Breast epithelium (tissue), 3 donors: ENCODE results near the gene VAT1L.

Experiments
- POLR2A ChIP-seq: fragments of 450-650 bp; IDR thresholded peaks from one replicate; pipeline ENCODE4 v1.6.1; 2016; ENCODE audit warnings: antibody characterized with exemption, mild to moderate bottlenecking, moderate library complexity
- TF ChIP-seq, protein P1 (sequence below), 3 donors: fragments of 450-650 bp; IDR thresholded peaks; one replicate each; pipeline ENCODE4 v1.5.1; 2016 to 2017; ENCODE audit warnings: antibody characterized with exemption in 3 of 3, mild to moderate bottlenecking in 3 of 3, moderate library complexity in 3 of 3

DNA sequence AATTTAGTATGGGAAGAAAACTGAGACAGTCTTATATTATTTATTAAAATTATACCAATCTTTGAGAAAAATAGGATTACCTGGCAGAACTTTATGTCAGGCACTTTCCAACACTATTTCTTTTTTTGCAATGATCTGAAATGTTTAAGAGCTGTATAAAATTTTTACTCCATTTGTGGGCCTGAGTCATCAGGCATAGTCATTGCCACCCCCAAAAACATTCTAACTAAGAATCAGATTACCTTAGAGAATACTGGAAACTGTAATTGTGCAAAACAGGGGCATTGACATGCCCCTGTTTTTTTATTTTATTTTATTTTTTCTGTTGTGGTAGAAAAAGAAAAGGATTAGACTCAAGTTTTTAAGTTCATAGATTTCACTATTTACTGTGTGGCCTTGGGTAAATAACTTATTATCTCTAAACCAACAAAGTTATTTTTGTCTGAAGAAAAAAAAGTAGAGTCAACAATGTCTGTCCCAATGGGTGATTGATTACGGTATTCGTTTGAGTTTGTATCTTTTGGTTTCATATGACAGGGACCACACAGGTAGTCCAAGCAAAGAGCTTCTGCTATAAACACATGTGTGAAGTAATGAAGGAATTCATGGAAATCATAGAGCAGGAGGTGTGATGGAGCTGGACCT is 24.6 kb downstream of the VAT1L start:
- TF ChIP-seq, protein P1, sequence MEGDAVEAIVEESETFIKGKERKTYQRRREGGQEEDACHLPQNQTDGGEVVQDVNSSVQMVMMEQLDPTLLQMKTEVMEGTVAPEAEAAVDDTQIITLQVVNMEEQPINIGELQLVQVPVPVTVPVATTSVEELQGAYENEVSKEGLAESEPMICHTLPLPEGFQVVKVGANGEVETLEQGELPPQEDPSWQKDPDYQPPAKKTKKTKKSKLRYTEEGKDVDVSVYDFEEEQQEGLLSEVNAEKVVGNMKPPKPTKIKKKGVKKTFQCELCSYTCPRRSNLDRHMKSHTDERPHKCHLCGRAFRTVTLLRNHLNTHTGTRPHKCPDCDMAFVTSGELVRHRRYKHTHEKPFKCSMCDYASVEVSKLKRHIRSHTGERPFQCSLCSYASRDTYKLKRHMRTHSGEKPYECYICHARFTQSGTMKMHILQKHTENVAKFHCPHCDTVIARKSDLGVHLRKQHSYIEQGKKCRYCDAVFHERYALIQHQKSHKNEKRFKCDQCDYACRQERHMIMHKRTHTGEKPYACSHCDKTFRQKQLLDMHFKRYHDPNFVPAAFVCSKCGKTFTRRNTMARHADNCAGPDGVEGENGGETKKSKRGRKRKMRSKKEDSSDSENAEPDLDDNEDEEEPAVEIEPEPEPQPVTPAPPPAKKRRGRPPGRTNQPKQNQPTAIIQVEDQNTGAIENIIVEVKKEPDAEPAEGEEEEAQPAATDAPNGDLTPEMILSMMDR (IDR thresholded peaks at IDR 0.05): no peak
- TF ChIP-seq POLR2A: no peak
